ENCODE data around the gene CAPN11. TPM values are rescaled to one million over a fixed set of nuclear protein-coding genes. Genes with fewer than 3 reads are reported as not detected.

Gene CAPN11
- total and polyA plus RNA-seq, 2 donors (not counting 1 experiment from before 2014, with no cell fraction given), result not detected

DNA sequence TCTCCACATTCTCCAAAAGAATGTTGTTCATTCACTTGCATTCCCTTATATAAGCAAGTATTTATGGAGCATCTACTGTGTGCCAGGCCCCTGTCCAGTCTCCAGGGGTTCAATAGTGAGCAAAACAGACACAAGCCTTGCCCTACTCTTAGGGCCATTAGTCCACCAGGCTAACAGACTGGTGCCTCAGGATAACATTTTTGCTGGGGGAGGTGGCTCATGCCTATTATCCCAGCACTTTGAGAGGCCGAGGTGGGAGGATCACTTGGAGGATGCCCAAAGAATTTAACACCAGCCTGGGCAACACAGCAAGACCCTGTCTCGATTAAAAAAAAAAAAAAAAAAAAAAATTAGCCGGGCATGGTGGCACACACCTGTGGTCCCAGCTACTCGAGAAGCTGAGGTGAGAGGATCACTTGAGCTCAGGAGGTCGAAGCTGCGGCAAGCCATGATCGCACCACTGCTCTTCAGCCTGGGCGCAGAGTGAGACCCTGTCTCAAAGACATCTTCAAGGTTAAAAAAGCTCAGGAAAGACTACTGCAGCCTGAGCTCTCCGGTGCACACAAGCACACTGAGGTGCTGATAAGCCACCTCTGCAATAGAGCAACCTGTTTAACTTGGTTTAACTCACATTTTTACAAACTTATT is 19.9 kb downstream of the CAPN11 start:
- H3K4me3 ChIP-seq (replicated peaks in 1 of 4; ENCODE audit: control extremely low read depth in 1 of 4, insufficient read depth in 1 of 4, low read depth in 3 of 4, low read length in 4 of 4), result no peak overlapping the region
- no peaks in the 10 kb centered on the region for H3K36me3 ChIP-seq (ENCODE audit: control insufficient read depth, insufficient read depth, low read length)
- H2AFZ ChIP-seq (ENCODE audit: low read length), result no peak overlapping the region
- H3K4me2 ChIP-seq (ENCODE audit: extremely low read depth, insufficient read depth, low read length), result no peak overlapping the region
- H3K4me1 ChIP-seq (ENCODE audit: control insufficient read depth, extremely low read depth, insufficient read depth, low read length), result peaks cover 6% of the 10 kb centered on the region
- no peaks in the 10 kb centered on the region for H3K79me2 ChIP-seq (ENCODE audit: control insufficient read depth, insufficient read depth, low read length)
- H4K20me1 ChIP-seq (ENCODE audit: control insufficient read depth, extremely low read depth, insufficient read depth, low read length), result no peaks in the 10 kb centered on the region
- no peak overlapping the region for H3K9ac ChIP-seq (ENCODE audit: insufficient read depth, low read length)
- no peak overlapping the region for H3K27ac ChIP-seq (ENCODE audit: insufficient read depth, low read length)
- no peak for DNase-seq (ENCODE audit: low read depth in 2 of 2)
- no peaks in the 10 kb centered on the region for H3K9me3 ChIP-seq (ENCODE audit: control insufficient read depth, insufficient read depth, low read depth, low read length)
- no peak for TF ChIP-seq EZH2 (IDR thresholded peaks at IDR 0.05; ENCODE audit: low read length, missing control alignments)
- TF ChIP-seq, protein P1, sequence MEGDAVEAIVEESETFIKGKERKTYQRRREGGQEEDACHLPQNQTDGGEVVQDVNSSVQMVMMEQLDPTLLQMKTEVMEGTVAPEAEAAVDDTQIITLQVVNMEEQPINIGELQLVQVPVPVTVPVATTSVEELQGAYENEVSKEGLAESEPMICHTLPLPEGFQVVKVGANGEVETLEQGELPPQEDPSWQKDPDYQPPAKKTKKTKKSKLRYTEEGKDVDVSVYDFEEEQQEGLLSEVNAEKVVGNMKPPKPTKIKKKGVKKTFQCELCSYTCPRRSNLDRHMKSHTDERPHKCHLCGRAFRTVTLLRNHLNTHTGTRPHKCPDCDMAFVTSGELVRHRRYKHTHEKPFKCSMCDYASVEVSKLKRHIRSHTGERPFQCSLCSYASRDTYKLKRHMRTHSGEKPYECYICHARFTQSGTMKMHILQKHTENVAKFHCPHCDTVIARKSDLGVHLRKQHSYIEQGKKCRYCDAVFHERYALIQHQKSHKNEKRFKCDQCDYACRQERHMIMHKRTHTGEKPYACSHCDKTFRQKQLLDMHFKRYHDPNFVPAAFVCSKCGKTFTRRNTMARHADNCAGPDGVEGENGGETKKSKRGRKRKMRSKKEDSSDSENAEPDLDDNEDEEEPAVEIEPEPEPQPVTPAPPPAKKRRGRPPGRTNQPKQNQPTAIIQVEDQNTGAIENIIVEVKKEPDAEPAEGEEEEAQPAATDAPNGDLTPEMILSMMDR (conservative IDR thresholded peaks at IDR 0.05 in 1 of 2, IDR thresholded peaks at IDR 0.05 in 1 of 2; ENCODE audit: low read depth in 1 of 2, low read length in 2 of 2), result no peak
- no peaks in the 10 kb centered on the region for H3K27me3 ChIP-seq (ENCODE audit: control insufficient read depth, insufficient read depth, low read length)

DNA sequence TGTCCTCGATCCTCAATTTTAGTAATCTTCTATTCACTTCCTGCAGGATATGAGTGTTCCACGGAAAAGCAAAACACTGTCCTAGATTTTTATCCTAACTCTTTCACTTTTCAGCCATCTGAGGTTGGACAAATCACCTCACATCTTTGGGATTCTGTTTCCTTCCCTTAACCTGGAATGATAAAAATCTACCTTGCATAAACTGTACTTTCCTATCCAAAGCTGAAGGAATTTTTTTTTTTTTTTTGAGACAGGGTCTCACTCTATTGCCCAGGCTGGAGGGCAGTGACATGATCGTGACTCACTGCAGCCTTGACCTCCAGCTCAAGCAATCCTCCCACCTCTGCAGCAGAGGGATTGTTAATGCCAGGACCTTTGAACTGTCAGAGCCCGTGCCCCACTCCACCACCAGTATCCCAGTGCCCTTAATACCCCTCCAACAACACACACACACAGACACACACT is 20.5 kb downstream of the CAPN11 start:
- H3K27ac ChIP-seq (ENCODE audit: insufficient read depth, low read length), result no peak overlapping the region
- no peaks in the 10 kb centered on the region for H3K79me2 ChIP-seq (ENCODE audit: control insufficient read depth, insufficient read depth, low read length)
- no peak for TF ChIP-seq EZH2 (IDR thresholded peaks at IDR 0.05; ENCODE audit: low read length, missing control alignments)
- no peak overlapping the region for H3K9ac ChIP-seq (ENCODE audit: insufficient read depth, low read length)
- no peak for DNase-seq (ENCODE audit: low read depth in 2 of 2)
- H4K20me1 ChIP-seq (ENCODE audit: control insufficient read depth, extremely low read depth, insufficient read depth, low read length), result no peaks in the 10 kb centered on the region
- H3K36me3 ChIP-seq (ENCODE audit: control insufficient read depth, insufficient read depth, low read length), result no peaks in the 10 kb centered on the region
- H3K4me2 ChIP-seq (ENCODE audit: extremely low read depth, insufficient read depth, low read length), result no peak overlapping the region
- H3K27me3 ChIP-seq (ENCODE audit: control insufficient read depth, insufficient read depth, low read length), result no peaks in the 10 kb centered on the region
- no peak overlapping the region for H2AFZ ChIP-seq (ENCODE audit: low read length)
- H3K4me3 ChIP-seq (replicated peaks in 1 of 4; ENCODE audit: control extremely low read depth in 1 of 4, insufficient read depth in 1 of 4, low read depth in 3 of 4, low read length in 4 of 4), result no peak overlapping the region
- H3K4me1 ChIP-seq (ENCODE audit: control insufficient read depth, extremely low read depth, insufficient read depth, low read length), result peaks cover 6% of the 10 kb centered on the region
- no peaks in the 10 kb centered on the region for H3K9me3 ChIP-seq (ENCODE audit: control insufficient read depth, insufficient read depth, low read depth, low read length)

GRCh38 chr6:44179648-44180047 is 21.0 kb downstream of the CAPN11 start:
- H3K9me3 ChIP-seq (ENCODE audit: control insufficient read depth, insufficient read depth, low read depth, low read length), result no peaks in the 10 kb centered on the region
- no peak for TF ChIP-seq EZH2 (IDR thresholded peaks at IDR 0.05; ENCODE audit: low read length, missing control alignments)
- TF ChIP-seq, protein P1 (conservative IDR thresholded peaks at IDR 0.05 in 1 of 2, IDR thresholded peaks at IDR 0.05 in 1 of 2; ENCODE audit: low read depth in 1 of 2, low read length in 2 of 2), result no peak
- H3K4me3 ChIP-seq (replicated peaks in 1 of 4; ENCODE audit: control extremely low read depth in 1 of 4, insufficient read depth in 1 of 4, low read depth in 3 of 4, low read length in 4 of 4), result no peak overlapping the region
- no peak overlapping the region for H3K27ac ChIP-seq (ENCODE audit: insufficient read depth, low read length)
- H3K36me3 ChIP-seq (ENCODE audit: control insufficient read depth, insufficient read depth, low read length), result no peaks in the 10 kb centered on the region
- DNase-seq (ENCODE audit: low read depth in 2 of 2), result no peak
- H3K79me2 ChIP-seq (ENCODE audit: control insufficient read depth, insufficient read depth, low read length), result no peaks in the 10 kb centered on the region
- H3K27me3 ChIP-seq (ENCODE audit: control insufficient read depth, insufficient read depth, low read length), result no peaks in the 10 kb centered on the region
- no peaks in the 10 kb centered on the region for H4K20me1 ChIP-seq (ENCODE audit: control insufficient read depth, extremely low read depth, insufficient read depth, low read length)
- H3K4me2 ChIP-seq (ENCODE audit: extremely low read depth, insufficient read depth, low read length), result no peak overlapping the region
- H2AFZ ChIP-seq (ENCODE audit: low read length), result no peak overlapping the region
- H3K9ac ChIP-seq (ENCODE audit: insufficient read depth, low read length), result no peak overlapping the region
- peaks cover 6% of the 10 kb centered on the region for H3K4me1 ChIP-seq (ENCODE audit: control insufficient read depth, extremely low read depth, insufficient read depth, low read length)

All from fibroblast of lung (primary cell).